ENCODE data around the gene TWSG1.

GRCh38 chr18:9405130-9405529, 70.6 kb downstream of the TWSG1 start:
- no peak for TF ChIP-seq CTCF (conservative IDR thresholded peaks at IDR 0.05; ENCODE audit: low read length)
- no peak for TF ChIP-seq EZH2phosphoT487 (IDR thresholded peaks at IDR 0.05; ENCODE audit: borderline replicate concordance)
